Stimulated activated CD4-positive, alpha-beta T cell treated with anti-CD3 and anti-CD28 coated beads, Interleukin-1b, Interleukin-23, amount 100 ng/mL, for 4 hours (primary cell): ENCODE measurements around the gene ADCY2.

Source experiments
- DNase-seq, 2 donors: peaks; one replicate each; pipeline ENCODE4 v3.0.0-alpha.2; 2020; ENCODE audit warnings: low read depth in 2 of 2

The ADCY2 gene

GRCh38 chr5:7437836-7438235 is 41.9 kb downstream of the ADCY2 start:
- DNase-seq, result no peak

GRCh38 chr5:7445068-7445467 is 49.1 kb downstream of the ADCY2 start:
- no peak for DNase-seq

GRCh38 chr5:7445831-7446230 is 49.9 kb downstream of the ADCY2 start:
- no peak for DNase-seq

- DNase-seq, result no peak
These were observed 51.0 kb downstream of the ADCY2 start for GRCh38 chr5:7446913-7447312.

GRCh38 chr5:7453947-7454346 is 58.0 kb downstream of the ADCY2 start:
- DNase-seq, result no peak

- no peak for DNase-seq
These were observed 60.3 kb downstream of the ADCY2 start for GRCh38 chr5:7456206-7456605.

GRCh38 chr5:7461371-7461770 is 65.4 kb downstream of the ADCY2 start:
- DNase-seq, result no peak

GRCh38 chr5:7462758-7463157 is 66.8 kb downstream of the ADCY2 start:
- no peak for DNase-seq

- DNase-seq, result no peak
These were observed 68.2 kb downstream of the ADCY2 start for GRCh38 chr5:7464182-7464581.

- DNase-seq, result no peak
These were observed 71.2 kb downstream of the ADCY2 start for GRCh38 chr5:7467179-7467578.

- no peak for DNase-seq
These were observed 72.8 kb downstream of the ADCY2 start for GRCh38 chr5:7468742-7469141.

- no peak for DNase-seq
These were observed 75.8 kb downstream of the ADCY2 start for GRCh38 chr5:7471710-7472109.

GRCh38 chr5:7473115-7473514 is 77.2 kb downstream of the ADCY2 start:
- DNase-seq, result no peak

- no peak for DNase-seq
These were observed 77.8 kb downstream of the ADCY2 start for GRCh38 chr5:7473668-7474215.

GRCh38 chr5:7474821-7475403 is 79.0 kb downstream of the ADCY2 start:
- no peak for DNase-seq

- DNase-seq, result no peak
These were observed 82.5 kb downstream of the ADCY2 start for GRCh38 chr5:7478459-7478858.

- no peak for DNase-seq
These were observed 92.8 kb downstream of the ADCY2 start for GRCh38 chr5:7488734-7489133.

- DNase-seq, result no peak
These were observed 96.4 kb downstream of the ADCY2 start for GRCh38 chr5:7492371-7492770.

- DNase-seq, result no peak
These were observed 97.1 kb downstream of the ADCY2 start for GRCh38 chr5:7493081-7493480.

- no peak for DNase-seq
These were observed 97.7 kb downstream of the ADCY2 start for GRCh38 chr5:7493622-7494021.

GRCh38 chr5:7494481-7495130 is 98.7 kb downstream of the ADCY2 start:
- no peak for DNase-seq

GRCh38 chr5:7495131-7495517 is 99.2 kb downstream of the ADCY2 start:
- no peak for DNase-seq

- DNase-seq, result no peak
These were observed 104.3 kb downstream of the ADCY2 start for GRCh38 chr5:7500256-7500655.

GRCh38 chr5:7501061-7501460 is 105.1 kb downstream of the ADCY2 start:
- no peak for DNase-seq
